Muscle of back (tissue), 11 donors: ENCODE results near the gene GDPD5. TPM values are rescaled to one million over a fixed set of nuclear protein-coding genes. Genes with fewer than 3 reads are reported as not detected.
"Not testable (repeated sequence)": the region's sequence is repeated elsewhere in the genome, so short reads cannot be mapped to it uniquely, and the experiment has no call there.

ENCODE experiments used
- DNase-seq, 3 donors: peaks; one replicate each; pipeline versions ENCODE4 v3.0.0 to v3.0.0-alpha.2; 2013
- polyA plus RNA-seq, 10 donors: library from polyadenylated mRNA; unstranded; fragments of 120-200 nt; gene quantifications; one replicate each; pipeline ENCODE4 v1.2.1, GENCODE V29; 2013; ENCODE audit not compliant: insufficient read length in 10 of 10

The GDPD5 gene
- polyA plus RNA-seq, 10 donors, result 14.1 to 27.4 (median 19.7) TPM

DNA sequence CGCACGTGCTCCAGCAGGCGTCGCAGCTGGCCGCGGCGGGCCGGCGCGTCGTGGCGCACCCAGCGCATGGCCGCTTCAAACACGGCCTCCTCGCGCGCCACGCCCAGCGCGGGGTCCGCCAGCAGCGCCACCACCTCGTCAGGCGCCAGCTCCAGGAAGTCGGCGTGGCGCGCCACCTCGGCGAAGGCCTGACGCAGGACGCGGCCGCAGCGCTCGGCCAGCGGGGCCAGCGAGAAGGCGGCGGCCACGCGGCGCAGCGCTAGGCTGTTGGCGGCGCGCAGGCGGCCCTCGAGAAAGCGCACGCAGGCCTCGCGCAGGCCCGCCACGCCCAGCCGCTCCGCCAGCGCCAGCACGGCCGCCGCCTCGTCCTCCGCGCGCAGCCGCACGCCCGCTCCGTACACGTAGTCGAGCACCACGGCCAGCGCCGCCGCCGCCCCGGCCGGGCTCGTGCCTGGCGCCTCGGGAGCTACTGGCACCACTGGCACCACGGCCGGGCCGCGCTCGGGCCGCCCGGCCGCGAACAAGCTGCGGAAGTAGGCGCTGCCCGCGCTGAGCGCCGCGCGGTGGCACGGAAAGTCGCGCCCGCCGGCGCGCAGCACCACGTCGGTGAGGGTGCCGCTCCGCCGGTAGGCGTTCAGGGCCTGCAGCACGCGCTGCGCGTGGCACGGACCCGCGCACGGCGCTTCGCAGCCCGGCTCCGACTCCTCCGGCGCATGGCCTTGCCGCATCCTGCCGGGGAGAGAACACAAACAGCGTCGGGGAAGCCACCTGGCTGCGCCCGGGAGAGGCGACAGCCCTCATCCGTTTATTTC lies 95.6 kb downstream of the GDPD5 start:
- peak; percentile 48 to 83 (median 62) for DNase-seq

DNA sequence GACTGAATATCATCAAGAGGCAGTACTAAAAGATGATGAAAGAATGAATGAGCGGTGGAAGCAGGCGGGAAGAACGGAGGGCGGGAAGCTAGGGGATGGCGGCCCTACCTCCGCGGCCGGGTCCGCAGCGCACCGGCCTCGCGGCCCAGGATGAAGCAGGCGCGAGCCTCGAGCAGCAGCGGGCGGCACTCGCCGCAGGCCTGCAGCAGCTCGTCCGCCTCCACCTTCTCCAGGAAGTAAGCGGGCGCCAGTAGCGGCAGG lies 96.2 kb downstream of the GDPD5 start:
- DNase-seq, result no peak

DNA sequence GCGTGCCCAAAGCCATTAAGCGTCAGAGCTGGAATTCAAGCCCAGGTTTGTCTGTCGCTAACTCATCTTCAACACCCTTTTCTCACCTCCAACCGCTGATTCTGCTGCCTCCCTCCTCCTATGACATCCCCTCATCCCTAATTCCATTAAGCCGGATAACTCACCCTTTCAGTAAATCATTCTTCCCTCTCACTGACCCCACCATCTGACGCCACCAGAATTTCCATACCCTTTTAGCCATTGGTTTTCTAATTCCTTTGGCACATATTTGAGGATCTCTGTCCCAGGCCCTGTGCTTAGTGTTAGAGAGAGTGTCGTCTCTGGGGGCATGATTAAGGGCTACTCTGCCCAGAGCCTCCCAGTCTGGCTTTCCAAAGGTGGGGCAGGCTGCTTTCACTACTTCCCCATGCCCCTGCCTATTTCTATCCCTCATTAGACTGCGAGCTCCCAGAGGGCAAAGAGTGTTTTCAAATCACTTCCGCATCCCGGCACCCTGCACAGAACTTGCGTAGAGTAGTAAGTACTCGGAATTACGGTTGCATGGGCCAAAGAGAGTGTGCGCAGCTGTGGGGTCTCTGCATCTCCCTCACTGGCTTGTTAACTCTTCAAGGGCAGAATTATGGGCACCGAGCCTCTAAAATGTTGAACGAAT lies 96.6 kb downstream of the GDPD5 start:
- DNase-seq, result no peak

DNA sequence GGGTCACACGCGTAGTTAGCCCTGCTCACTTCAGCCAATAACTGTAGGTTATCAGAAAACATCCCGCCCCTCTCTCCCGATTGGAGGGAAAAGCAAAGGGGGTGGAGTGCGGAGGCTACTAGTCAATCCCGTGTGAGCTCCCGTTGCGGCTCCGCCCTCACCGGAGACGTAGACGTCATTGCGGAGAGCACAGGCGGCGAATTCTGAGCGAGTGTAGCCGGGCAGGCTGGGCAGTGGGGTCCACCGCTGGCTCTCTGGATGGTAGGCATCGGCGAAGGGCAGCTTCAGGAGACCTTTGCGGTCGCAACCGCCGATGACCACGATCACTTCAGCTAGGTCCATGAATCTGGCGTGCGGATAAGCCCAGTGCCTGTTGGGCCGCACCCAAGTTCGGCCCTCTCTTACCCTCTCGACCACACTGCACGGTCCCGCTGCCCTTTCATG lies 97.4 kb downstream of the GDPD5 start:
- DNase-seq, result peak; percentile 84 to 94 (median 88)

DNA sequence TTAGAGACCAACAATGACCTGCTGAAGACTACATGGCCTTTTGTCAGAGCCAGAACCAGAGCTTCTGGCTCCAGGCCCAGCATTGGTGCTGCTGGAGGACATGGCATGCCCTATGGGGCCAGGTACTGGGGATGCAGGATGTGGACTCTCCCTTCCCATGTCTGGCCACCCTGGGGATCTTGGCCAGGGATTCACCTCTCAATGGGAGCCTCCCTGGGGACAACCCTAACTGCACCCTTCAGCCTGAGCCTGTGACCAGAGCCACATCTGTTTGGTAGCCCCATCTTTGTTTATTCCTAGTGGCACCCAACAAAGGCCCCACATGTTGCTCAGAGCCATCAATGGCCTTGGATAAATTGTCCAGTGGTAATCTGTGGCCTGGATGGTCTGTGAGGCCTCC lies 98.6 kb downstream of the GDPD5 start:
- no peak for DNase-seq

DNA sequence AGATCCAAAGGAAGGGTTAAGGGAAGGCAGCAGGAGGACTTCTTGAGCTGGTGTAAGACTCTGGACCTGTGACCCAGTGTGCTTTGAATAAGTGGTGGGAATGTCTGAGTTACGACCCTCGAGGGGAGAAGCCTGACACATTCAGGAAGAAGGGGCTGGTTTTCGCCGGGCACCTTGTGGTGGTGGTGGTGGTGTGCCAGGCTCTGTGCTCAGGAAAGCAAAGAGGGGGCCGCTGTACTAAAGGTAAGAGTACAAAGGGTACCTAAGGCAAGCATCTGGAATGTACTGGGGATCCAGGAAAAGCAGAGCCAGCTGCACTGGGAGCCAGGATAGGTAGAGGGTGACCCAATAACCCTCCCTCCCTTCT lies 99.0 kb downstream of the GDPD5 start:
- no peak for DNase-seq

DNA sequence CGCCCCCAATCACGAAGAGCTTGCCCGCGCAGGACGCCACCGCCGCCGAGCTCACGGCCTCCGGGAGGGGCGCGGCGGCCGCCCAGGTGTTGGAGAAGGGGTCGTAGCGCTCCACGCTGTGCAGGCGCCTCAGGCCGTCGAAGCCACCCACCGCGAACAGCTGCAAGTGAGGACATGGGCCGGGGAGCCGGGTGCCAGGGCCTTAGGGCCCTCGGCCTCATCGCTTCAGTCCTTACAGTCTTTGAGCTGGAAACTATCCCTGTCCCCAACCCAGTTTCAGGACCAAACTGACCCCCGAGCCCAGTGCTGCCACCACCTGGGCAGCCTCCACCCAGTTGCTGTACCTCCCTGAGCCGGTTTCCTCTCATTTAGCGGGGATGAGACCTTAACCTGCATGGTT lies 100.3 kb downstream of the GDPD5 start:
- DNase-seq, result no peak

DNA sequence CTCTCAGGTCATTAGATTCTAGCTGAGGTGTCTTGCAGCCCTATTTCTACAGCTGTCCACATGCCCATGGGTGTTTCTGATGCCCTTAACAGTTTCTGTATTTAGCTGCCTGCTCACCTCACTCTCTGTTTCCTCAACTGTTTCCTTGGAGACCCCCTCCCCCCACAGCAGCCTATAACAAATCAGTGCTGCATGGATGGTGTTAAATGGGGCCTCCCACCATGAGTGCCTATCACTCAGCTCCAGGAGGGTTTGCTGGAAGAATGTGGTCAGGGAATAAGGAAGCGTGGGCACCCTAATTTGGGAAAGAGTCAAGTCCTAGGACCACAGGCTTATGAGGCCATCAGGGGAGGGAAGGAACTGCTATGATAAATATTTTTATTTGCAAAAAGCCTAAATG lies 101.3 kb downstream of the GDPD5 start:
- DNase-seq, result no peak

DNA sequence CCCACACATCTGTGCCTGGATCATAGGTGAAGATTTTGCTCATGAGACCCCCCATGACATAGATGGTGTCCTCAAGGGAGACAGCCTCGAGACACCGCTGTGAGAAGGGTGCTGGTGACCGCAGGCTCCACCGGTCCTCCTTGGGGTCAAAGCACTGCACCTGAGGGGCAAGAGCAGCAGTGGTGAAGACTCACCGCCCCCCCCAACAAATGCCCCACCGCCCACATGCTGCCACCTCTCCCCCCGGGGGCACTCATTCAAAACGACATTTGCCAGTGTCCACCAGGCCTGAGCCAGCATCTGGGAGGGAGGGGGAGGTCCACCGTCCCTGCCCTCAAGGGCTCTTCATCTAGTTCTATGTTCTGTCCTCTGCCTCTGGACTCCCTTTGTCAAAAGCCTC lies 102.0 kb downstream of the GDPD5 start:
- no peak for DNase-seq

DNA sequence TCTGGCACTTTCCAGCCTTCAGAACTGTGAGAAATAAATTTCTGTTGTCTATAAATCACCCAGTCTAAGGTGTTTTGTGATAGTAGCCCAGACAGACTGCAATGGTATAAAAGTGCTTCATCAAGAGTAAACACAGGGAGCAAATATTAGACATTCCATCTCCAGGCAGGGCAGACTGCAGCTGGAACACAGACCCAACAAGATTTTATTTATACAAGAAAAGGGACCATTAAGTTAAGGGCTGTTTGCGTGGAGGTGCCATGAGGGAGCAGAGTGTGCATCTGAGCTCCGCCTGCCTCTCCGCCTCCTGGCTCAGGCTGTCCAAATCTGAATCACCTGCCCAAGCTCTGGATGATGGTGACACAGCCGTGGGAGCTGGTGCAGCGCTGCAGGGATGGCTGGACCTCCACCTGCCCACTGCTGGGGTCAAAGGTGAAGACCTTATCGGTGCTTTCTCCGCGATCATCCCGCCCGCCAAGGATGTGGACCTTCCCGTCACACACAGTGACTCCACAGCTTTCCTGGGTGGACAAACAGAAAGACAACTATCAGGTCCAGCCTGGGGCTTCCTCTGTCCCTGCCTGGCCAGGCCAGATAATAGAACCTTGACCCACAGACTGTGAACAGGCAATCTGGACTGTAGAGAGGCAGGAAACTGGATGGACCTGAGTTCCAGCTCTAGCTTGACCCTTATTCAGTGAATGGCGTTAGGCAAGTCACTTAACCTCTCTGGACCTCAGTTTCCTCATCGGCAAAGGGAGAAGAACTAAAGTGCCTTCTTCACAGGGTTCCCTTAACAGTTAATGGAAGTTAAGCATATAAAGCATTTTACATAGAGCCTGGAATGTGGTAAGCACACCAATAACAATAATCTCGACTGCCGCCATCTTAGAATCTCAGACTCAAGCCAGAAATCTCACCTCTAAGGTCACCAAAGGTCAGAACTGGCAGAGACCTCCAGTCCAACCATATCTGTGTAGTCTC lies 103.2 kb downstream of the GDPD5 start:
- DNase-seq, result no peak

DNA sequence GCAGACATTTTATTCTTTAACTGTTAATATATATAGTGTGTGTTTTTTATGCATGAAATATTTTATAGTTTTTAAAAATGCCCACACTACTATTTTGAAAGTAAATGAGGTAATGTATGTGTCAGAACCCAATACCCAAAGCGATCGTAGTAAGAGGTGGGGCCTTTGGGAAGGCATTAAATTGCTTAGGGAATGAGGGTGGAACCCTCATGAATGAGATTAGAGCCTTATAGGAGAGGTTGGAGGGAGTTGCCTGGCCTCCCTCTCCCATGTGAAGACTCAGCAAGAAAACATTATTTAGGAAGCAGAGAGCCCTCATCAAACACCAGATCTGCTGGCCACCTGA lies 103.9 kb downstream of the GDPD5 start:
- no peak for DNase-seq

DNA sequence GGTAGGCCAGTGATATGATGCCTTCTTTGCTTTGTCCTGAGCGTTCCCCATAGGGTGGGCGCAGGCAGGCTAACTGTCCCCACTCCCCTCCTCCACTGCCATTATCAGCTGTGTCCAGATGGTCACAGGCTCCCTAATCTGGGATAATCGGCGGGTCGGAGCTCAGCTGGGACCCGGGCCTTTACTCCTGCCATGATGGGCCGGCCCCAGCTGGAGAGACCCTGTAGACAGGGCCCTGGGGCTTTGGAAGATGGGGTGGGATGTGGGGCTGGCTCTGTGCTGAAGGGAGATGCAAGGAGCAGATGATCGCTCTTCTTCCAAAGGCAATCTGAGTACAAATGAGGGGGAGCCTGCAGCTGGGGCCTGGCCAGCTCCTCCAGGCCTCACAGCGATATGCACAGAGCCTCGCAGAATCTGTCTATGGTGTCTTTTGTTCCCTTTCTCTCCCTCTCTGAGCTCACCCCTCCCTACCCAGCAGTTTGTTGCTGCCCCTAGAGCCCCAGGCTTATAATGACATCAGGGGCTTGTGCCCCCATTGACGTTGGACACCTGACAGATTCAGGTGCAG lies 104.6 kb downstream of the GDPD5 start:
- no peak for DNase-seq

DNA sequence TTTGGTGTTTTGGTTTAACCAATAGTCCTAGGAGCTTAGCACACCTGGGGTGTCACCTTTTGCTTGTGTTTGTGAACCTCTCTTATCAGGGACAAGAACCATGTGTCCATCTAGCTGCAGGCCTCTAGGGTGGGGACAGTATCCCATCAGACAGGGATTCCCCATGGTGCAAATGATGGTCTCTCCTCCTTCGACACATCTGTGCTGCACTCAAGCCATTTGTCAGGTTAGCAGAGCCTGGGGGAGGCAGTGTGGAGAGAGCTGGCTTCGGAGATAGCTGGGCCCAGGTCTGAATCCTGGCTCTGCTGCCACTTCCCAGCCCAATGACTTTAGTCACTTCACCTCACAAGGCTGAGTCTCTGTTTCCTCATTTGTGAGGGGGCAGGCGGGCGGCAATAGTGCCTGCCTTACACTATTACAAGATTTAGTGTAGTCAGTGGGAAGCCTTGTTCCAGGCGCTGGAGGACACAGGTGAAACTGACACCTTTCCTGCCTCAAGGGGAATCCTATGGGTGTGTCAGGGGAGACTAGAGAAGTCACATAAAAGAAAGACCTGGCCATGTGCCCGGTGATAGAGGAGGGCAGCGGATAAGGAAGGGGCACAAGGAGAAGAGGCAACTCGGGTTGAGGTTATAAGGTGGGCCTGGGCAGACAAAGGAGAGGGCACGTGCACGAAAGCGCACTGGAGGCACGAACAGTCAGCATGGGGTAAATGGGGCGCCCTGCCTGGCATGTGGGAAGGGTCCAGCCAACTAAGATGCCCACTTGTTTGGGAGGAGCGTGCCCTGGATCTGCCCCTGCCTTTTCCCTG lies 105.3 kb downstream of the GDPD5 start:
- no peak for DNase-seq

DNA sequence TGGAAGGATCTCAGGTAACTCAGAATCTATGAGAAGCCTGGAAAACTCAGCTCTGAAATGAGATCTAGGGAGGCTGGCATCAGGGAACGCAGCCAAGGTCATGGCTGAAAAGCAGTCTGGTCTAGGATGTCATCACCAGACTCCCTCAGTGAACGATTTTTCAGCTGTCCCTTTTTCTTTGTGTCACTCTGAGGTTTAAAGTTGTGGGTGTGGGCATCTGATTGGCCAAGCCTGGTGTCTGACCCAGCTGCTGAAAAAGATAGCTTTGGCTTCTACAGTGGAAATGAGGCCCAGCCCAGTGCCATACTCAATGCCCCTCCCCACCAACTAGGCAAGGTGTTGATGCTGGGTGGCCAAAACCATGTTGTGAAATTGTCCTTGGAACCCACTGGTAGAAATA lies 111.9 kb downstream of the GDPD5 start:
- DNase-seq, result peak in 2 of 3 donors; percentile 35 to 43

DNA sequence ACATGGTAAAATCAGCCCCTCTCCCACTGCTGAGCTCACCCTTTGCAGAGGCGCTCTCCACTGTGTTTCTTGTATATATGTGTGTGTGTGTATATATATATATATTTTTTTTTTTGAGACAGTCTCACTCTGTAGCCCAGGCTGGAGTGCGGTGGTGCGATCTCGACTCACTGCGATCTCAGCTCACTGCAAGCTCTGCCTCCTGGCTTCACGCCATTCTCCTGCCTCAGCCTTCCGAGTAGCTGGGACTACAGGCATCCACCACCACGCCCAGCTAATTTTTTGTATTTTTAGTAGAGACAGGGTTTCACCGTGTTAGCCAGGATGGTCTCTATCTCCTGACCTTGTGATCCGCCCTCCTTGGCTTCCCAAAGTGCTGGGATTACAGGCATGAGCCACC lies 112.6 kb downstream of the GDPD5 start:
- not testable (repeated sequence) for DNase-seq

DNA sequence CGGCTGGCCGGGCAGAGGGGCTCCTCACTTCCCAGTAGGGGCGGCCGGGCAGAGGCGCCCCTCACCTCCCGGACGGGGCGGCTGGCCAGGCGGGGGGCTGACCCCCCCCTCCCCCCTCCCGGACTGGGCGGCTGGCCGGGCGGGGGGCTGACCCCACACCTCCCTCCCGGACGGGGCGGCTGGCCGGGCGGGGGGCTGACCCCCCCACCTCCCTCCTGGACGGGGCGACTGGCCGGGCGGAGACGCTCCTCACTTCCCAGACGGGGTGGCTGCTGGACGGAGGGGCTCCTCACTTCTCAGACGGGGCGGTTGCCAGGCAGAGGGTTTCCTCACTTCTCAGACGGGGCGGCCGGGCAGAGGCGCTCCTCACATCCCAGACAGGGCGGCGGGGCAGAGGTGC lies 115.8 kb downstream of the GDPD5 start:
- DNase-seq, result not testable (repeated sequence)

DNA sequence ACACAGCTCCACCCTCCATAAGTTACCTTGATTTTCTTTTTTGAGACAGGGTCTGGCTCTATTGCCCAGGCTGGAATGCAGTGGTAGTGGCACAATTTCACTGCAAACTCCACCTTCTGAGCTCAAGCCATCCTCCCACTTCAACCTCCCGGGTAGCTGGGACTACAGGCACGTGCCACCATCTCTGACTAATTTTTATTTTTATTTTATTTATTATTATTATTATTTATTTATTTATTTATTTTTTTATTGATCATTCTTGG lies 116.9 kb downstream of the GDPD5 start:
- DNase-seq, result no peak

DNA sequence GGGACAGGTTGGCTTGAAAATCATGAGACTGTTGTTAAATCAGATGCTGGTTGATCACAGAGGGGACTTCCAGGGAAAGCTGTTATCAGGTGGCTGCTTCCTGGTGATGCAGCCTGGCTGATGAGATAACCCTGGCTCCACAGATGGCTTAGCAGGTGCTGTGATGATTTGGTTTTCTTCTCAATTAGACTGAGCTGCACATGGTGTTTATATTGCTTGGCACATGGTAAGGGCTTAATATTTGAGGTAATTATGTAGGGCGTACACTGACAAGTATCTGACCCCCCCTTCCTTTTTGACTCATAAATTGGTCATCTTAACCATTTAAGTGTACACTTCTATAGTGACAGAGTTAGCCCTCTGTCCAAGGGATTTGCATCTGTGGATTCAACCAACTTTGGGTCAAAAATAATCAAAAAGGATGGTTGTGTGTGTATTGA lies 119.4 kb downstream of the GDPD5 start:
- DNase-seq, result no peak

DNA sequence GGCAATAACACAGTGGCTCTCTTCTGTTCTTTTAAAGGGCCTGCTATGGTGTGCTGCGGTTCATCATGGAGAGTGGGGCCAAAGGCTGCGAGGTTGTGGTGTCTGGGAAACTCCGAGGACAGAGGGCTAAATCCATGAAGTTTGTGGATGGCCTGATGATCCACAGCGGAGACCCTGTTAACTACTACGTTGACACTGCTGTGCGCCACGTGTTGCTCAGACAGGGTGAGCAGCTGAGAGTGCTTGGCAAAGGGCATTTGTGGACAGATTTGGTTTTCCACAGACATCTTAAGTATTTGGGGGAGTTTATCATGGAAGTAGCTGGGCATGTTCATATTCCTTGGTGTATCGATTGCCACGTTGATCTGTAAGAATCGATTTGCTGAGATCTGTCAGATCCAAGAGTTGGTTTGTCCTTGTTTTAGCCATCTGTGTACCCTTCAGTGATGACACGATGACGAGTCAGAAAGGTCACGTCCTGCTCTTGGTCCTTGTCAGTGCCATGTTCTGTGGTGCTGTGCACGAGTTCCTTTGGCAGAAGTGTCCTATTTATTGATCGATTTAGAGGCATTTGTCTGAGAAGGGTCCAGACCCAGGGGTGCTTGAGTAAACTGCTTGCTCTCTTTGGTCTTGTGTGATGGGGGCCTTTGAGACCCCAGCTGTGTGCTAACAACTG lies 121.6 kb downstream of the GDPD5 start:
- DNase-seq, result no peak

DNA sequence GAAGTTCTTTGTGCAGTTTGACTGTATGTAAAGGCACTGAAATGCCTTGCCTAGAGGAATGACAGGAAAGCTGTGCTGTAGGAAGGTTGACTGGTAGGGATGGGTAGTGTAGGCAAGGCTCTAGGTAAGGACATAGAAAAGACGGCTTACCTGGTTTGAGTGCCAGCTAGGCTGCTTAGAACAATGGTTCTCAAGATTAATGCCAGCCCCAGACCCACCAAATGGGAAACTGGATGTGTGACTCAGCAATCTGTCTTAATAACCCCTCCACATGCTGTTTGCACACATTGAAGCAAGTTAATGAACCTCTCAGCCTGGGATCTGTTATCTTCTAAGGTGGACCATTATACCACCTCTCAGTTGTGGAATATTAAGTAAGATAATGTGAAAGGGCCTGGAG lies 122.7 kb downstream of the GDPD5 start:
- no peak for DNase-seq
